CD4-positive, alpha-beta T cell treated with Interleukin-4 for 1 hour (primary cell): Measurements from ENCODE around the gene ZNHIT6.
"Not testable (repeated sequence)": the region's sequence is repeated elsewhere in the genome, so short reads cannot be mapped to it uniquely, and the experiment has no call there.

Source experiments
- DNase-seq, 2 donors: peaks; one replicate each; pipeline ENCODE4 v3.0.0-alpha.2; 2020 to 2022

ZNHIT6 gene, protein sequence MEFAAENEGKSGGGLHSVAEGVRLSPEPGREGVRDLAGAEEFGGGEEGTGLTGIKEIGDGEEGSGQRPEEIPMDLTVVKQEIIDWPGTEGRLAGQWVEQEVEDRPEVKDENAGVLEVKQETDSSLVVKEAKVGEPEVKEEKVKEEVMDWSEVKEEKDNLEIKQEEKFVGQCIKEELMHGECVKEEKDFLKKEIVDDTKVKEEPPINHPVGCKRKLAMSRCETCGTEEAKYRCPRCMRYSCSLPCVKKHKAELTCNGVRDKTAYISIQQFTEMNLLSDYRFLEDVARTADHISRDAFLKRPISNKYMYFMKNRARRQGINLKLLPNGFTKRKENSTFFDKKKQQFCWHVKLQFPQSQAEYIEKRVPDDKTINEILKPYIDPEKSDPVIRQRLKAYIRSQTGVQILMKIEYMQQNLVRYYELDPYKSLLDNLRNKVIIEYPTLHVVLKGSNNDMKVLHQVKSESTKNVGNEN

DNA sequence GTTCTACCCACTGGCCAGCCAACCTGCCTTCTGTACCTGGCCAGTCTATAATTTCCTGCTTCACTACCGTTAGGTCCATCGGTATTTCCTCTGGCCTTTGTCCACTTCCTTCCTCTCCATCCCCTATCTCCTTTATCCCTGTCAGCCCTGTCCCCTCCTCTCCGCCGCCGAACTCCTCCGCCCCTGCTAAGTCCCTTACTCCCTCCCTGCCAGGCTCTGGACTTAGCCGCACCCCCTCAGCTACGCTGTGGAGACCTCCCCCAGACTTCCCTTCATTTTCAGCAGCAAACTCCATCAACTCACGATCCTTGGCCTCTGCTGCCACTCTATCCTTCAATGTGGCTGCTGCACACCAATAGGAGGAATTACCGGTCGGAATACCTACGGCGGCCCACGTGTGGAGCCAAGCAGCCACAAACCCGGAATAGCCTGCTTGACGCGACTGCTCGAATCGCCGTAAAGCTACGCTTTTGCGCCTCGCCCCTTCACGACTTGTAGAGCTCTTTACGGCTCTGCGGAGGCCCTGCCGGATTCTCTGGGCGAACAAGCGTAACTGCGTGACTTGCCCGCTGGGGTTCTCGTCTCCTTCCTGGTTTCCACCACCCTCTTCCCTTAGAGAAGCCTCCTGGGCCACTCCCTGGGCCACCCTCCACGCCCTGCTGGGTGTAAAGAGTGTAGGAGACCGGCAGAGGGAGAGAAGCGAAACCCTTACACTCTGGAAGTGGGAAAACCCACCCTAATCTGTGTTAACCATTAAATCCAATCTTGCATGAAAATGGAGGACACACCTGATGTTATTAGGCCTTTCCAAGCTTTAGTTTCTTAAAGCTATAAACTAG is at the start of gene ZNHIT6:
TSS of gene ZNHIT6 (minus strand) at position 444 of the 839 bp plus-strand sequence. CDS start at position 295, 149 bp downstream.
- DNase-seq = peak; percentile 92

- DNase-seq = no peak
Observed at GRCh38 chr1:85756864-85757263, 48.6 kb upstream of the ZNHIT6 start.

DNA sequence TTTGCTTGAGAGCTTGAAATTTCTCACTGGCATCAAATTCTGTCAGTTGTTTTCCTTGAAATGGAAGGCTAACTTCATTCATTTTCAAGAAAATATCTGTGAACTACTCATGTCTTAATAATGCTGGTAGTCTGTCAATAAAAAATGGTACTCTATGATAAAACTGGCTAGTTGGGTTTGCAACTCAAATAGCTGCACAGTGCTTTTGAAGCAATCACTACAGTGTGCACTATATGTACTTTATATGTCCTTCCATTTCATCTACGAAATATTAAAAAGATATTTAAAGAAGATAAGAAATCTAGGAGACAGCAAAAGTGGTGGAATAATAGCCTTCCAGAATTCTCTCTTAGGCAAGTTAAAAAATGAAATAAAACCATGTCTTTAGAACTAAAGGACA is 39.9 kb upstream of the ZNHIT6 start:
- DNase-seq = no peak

DNA sequence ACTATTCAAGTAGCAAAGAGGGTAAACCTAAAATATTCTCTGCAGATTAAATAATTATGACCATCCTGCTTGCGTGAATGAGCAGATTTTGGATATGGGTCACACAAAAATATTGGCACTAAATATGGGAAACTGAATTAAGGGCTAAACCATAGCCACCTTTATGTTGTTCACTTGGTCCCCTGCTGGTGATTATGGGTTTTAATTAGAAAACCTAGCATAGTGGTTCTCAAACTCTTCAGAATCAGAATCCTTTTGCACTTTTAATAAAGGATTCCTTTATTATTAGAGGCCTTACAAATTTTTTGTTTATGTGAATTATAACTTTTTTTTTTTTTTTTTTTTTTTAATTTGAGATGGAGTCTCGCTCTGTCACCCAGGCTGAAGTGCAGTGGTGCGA is 38.5 kb upstream of the ZNHIT6 start:
- no peak for DNase-seq

DNA sequence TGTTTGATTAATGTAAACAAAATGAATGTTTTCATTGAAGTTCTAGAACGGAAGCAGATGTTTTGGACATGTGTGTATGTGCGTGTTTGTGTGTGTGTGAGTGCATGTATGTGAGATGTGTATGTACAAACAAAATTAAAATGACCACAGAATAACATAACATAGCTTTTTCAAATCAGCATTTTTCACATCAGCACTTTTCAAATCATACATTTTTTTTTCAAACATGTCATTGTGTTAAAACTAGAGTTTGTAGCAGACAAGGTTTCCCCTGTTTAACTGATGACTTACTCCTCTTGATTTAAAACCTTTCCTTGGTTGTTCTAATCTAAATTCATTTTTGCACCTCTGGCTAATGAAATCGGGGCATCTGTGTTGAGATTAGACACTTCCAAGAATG is 35.6 kb upstream of the ZNHIT6 start:
- DNase-seq = no peak

GRCh38 chr1:85734931-85735330 is 26.7 kb upstream of the ZNHIT6 start:
- DNase-seq = no peak

DNA sequence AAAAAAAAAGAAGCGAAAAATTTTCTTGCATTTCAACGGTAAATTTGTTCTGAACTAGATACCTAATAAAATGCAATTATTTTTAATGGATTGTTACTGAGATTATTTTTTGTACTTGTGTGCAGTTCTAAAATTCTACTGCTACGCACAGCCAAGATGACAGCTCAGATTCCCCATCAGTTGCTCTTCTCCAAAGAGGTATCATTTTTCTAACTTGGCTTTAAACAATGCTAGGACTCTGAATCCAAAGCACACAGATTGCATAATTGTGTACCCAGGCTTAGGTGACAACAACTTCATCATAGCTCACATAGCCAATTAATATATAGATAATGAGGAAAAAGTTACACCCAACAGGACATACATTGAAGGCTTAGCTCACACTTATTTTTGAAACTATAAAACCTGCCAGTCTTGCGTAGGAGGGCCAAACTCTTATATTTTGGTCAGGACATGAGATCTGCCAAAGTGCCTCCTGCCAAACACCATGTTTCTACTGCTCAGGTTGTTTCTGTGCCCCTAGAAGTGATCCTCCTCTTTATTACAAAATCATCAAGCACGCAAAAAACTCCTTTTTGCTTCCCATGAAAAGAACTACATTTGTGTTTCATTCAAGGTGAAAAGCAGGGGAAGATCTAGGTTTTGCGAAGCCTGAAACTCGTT is 10.6 kb upstream of the ZNHIT6 start:
- no peak for DNase-seq

DNA sequence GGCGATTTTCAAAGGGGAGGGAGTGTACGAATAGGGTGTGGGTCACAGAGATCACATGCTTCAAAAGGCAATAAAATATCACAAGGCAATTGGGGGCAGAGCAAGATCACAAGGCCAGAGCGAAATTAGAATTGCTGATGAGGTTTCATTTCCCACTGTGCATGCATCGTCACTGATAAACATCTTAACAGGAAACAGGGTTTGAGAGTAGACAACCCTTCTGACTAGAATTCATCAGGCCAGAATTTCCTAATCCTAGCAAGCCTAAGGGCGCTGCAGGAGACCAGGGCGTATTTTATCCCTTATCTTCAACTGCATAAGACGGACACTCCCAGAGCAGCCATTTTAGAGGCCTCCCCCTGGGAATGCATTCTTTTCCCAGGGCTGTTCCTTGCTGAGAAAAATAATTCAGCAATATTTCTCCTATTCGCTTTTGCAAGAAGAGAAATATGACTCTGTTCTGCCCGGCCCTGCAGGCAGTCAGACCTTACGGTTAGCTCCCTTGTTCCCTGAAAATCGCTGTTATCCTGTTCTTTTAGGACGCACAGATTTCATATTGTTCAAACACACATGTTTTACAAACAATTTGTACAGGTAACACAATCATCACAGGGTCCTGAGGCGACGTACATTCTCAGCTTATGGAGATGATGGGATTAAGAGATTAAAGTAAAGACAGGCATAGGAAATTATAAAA is 6.3 kb upstream of the ZNHIT6 start:
- DNase-seq = not testable (repeated sequence)

- DNase-seq = no peak
Observed at GRCh38 chr1:85708829-85709227, 595 bp upstream of the ZNHIT6 start.

DNA sequence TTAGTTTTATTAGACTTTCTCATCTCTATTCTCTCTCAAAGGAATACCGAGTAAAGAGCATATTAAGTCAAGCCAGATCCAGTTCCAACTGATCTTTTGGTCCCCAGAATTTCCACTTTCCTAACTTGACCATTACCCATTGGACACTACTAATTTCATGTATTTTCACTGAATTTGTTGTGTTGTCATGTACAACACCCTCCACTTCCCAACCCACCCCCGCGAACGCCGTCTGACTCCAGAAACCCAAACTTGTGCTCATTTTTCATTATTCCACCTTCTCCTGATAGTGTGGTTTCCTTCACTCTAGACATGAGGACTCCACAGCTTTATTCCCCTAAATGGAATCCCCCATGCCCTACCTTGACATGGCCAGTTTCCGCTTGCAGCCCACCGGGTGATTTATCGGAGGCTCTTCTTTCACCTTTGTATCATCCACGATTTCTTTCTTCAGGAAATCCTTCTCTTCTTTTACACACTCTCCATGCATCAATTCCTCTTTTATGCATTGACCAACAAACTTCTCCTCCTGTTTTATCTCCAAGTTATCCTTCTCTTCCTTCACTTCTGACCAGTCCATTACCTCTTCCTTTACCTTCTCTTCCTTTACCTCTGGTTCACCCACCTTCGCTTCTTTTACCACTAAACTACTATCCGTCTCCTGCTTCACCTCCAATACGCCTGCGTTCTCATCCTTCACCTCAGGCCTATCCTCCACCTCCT is 805 bp downstream of the ZNHIT6 start:
- DNase-seq = peak in 1 of 2 donors; percentile 7

- no peak for DNase-seq
Observed at GRCh38 chr1:85705940-85706339, 2.3 kb downstream of the ZNHIT6 start.

DNA sequence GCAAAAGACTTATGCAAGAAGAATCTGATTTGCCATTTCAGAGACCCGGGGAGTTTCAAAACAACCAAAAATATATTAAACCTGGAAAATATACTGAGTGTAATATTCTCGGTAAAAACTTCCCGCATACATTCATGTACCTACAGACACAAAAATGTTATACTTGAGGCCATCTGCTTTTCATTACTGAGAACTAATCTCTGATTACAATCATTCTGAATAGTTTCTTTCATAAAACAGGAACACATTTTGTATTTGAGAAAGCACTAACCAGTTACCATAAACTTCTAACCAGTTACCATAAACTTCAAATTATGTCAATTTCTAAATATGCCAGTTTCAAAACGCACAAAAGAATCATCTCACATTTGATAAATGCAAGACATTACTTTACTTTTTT is 7.8 kb downstream of the ZNHIT6 start:
- no peak for DNase-seq

DNA sequence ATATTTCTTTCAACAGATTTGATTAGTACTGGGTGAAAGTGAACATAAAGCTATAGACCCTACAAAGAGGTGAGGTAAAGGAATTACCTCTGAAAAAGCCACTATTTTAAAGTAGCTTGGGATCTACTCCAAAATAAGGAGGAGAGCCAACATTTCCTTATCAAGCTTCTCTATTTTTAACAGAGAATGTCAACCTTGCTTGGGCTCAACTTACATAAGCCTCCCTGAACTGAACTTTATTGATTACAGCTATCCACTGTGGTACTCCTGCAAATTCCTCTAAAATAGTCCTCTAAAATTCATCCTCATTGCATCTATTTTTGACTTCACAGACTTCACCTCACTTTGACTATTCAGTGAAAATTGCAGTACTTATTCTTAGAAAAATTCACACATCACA is 10.3 kb downstream of the ZNHIT6 start:
- no peak for DNase-seq

GRCh38 chr1:85692730-85693314 is 15.4 kb downstream of the ZNHIT6 start:
- DNase-seq = no peak

DNA sequence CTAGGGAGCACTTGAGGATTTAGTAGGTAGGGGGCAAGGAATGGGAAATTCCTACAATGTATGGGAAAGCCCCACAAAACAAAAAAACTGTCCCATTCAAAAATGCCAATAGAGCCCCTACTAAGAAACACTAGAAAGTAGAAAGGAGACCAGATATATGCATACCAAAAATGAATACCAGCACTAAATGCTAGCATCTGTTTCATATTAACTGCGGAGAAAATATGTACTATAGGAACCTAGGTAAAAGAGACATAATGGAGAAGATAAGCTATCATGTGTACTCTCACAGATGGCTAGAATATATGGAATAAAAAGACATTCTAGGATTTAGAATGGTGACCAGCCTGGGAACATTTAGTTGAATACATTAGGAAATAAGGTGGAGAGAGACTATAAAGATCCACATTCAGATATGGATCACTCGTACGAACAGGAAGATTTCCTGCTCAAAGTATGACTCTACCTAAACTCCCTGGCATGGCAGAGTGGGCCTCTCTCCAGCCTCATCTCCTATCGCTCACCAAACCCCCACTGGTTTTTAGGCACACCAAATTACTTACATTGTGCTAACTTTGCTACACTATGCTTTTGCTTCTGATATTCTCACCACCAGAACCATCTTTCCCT is 18.3 kb downstream of the ZNHIT6 start:
- no peak for DNase-seq

- DNase-seq = no peak
Observed at GRCh38 chr1:85683292-85684025, 24.8 kb downstream of the ZNHIT6 start.

DNA sequence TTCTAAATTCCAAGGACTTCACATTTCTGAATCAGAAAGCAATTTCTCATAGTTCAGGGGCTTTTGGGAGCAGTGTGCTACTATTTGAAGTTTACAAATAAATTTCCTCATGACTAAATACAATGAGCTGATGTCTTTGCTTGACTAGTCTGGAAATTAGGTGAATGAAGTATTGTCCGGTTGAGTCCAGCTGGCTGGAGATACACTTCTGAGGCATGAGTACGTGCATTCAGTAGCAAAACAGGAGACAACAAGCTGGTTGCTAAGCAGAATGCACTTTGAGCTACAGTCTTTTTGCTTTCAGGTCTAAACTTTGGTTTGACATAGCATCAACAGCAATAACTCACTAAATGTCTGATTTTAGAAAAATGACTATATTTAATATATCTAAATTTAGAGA is 27.1 kb downstream of the ZNHIT6 start:
- no peak for DNase-seq

- no peak for DNase-seq
Observed at GRCh38 chr1:85678193-85678592, 30.0 kb downstream of the ZNHIT6 start.

GRCh38 chr1:85677656-85678055 is 30.6 kb downstream of the ZNHIT6 start:
- no peak for DNase-seq

DNA sequence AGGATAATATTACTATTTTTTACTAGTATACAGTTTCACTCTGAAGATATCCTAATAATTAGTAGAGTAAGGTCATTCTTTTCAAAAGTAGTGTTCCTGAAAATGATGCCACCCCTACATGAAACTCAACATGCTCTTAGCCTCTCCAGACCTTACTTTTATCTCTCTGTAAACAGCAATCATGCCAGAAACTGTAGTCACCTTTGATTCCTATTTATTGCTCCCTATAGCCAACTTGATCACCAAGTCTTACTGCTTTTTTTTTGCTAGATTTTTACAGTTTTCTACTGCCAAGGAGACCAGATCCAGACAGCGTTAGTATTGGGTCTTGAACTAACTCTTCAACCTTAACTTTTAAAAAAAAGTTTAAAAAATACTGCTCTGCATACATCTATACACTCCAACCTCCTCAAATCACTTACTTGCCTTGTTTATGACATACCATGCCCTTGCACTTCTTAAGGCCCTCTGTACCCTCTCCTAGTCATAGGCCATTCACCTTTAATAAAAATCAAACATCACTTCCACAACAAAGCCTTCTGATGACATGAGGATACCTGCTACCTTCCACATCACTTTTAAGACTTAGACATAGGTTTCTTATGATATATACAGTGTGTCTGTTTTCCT is 36.1 kb downstream of the ZNHIT6 start:
- no peak for DNase-seq
